TTC549 (cell line): Measurements from ENCODE around the gene CACNA2D4.
"Not testable (repeated sequence)": the region's sequence is repeated elsewhere in the genome, so short reads cannot be mapped to it uniquely, and the experiment has no call there.

Experiments used
- FAIRE-seq: peaks from 2 replicates; lab custom pipeline; 2012; peaks lifted over from hg19 to GRCh38; lab: Jason Lieb, UNC

CACNA2D4 gene

GRCh38 chr12:1918081-1918883 lies at the start of gene CACNA2D4:
TSS of gene CACNA2D4 (minus strand) at chr12:1918652. CDS start at chr12:1918473, 179 bp downstream.
- no peak for FAIRE-seq

- FAIRE-seq = no peak
These were observed 48.2 kb upstream of the CACNA2D4 start for GRCh38 chr12:1966561-1967226.

GRCh38 chr12:1965916-1966315 lies 47.5 kb upstream of the CACNA2D4 start:
- FAIRE-seq = no peak

- no peak for FAIRE-seq
These were observed 43.9 kb upstream of the CACNA2D4 start for GRCh38 chr12:1962051-1963020.

GRCh38 chr12:1956716-1957115 lies 38.3 kb upstream of the CACNA2D4 start:
- FAIRE-seq = no peak

- FAIRE-seq = no peak
These were observed 31.5 kb upstream of the CACNA2D4 start for GRCh38 chr12:1949771-1950470.

- FAIRE-seq = no peak
These were observed 30.4 kb upstream of the CACNA2D4 start for GRCh38 chr12:1948883-1949282.

GRCh38 chr12:1947081-1947480 lies 28.6 kb upstream of the CACNA2D4 start:
- FAIRE-seq = no peak

- FAIRE-seq = no peak
These were observed 27.8 kb upstream of the CACNA2D4 start for GRCh38 chr12:1946296-1946695.

- FAIRE-seq = not testable (repeated sequence)
These were observed 27.1 kb upstream of the CACNA2D4 start for GRCh38 chr12:1945502-1945901.

- FAIRE-seq = peak; percentile 54
These were observed 21.6 kb upstream of the CACNA2D4 start for GRCh38 chr12:1939801-1940607.

GRCh38 chr12:1939331-1939730 lies 20.9 kb upstream of the CACNA2D4 start:
- no peak for FAIRE-seq

- FAIRE-seq = no peak
These were observed 19.2 kb upstream of the CACNA2D4 start for GRCh38 chr12:1937481-1938224.

GRCh38 chr12:1936406-1937320 lies 18.2 kb upstream of the CACNA2D4 start:
- FAIRE-seq = no peak

- FAIRE-seq = no peak
These were observed 17.4 kb upstream of the CACNA2D4 start for GRCh38 chr12:1935700-1936378.

- no peak for FAIRE-seq
These were observed 16.8 kb upstream of the CACNA2D4 start for GRCh38 chr12:1935242-1935641.

- FAIRE-seq = no peak
These were observed 16.4 kb upstream of the CACNA2D4 start for GRCh38 chr12:1934831-1935230.

GRCh38 chr12:1934068-1934467 lies 15.6 kb upstream of the CACNA2D4 start:
- FAIRE-seq = no peak
